ENCODE measurements around the gene PRDM13.

The PRDM13 gene

DNA sequence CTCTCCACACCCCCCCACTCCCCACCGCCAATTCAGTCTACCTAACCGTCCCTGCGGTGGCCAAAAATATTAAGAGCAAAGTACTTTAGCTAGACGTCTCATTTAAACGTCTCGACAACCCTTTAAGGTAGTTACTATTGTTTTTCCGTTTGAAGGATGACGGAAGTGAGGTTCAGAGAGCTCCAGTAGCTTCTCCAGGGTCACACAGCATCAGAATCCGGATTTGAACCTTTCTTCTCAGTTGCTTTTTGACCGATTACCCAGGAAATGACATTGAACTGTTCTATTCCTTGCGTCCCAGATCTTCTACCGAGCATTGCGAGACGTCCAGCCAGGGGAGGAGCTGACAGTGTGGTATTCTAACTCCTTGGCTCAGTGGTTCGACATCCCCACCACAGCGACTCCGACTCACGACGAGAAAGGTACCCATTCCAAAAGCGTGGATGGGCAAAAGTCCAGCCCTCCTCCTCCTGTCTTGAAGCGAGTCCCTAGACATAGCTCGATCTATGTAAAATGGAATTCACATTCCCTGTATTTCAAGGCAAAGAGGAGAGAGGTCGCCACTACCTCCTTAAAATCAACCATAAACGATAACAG is 2.4 kb downstream of the PRDM13 start:
- in situ Hi-C loops (cut with MboI; ENCODE audit: low pct_unique_long_range_greater_than_20kb, low sequenced_read_pairs, unreplicated experiment), result loop anchor here (5.0 to 25.0 kb wide), 2 partner anchors 772 to 848 kb away; partner anchors contain the start of gene POU3F2
- DNase-seq (ENCODE audit: low spot score), result no peak
- TF ChIP-seq, protein P1, sequence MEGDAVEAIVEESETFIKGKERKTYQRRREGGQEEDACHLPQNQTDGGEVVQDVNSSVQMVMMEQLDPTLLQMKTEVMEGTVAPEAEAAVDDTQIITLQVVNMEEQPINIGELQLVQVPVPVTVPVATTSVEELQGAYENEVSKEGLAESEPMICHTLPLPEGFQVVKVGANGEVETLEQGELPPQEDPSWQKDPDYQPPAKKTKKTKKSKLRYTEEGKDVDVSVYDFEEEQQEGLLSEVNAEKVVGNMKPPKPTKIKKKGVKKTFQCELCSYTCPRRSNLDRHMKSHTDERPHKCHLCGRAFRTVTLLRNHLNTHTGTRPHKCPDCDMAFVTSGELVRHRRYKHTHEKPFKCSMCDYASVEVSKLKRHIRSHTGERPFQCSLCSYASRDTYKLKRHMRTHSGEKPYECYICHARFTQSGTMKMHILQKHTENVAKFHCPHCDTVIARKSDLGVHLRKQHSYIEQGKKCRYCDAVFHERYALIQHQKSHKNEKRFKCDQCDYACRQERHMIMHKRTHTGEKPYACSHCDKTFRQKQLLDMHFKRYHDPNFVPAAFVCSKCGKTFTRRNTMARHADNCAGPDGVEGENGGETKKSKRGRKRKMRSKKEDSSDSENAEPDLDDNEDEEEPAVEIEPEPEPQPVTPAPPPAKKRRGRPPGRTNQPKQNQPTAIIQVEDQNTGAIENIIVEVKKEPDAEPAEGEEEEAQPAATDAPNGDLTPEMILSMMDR (IDR thresholded peaks at IDR 0.05; ENCODE audit: extremely low read depth, insufficient read depth, missing control alignments), result no peak

DNA sequence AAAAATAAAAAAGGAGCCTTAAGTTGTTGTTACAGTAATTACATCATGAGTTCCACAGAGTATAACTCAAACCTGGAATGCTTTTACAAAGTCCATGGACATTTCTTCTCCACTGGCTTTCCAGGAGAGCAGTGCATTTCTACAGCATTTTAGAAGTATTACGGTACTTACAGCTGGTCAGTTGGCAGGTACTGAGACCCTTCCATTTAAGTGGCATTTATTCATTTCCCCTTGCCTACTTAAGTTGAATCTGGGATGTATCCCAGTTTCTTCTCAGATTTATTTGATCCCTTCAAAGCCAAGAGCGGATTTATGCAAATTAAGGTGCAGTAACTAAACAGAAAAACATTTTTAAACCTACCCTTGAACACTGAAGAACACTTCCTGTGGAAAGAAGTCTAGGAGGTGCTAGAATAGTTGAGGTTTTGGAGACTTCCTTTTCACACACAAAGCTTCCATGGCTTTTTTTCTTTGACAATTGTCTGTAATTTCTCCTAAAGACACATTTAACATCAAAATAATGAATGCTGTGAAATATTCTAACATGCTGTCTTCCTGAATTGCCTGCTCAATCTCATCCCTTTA is 3.4 kb downstream of the PRDM13 start:
- TF ChIP-seq, protein P1 (IDR thresholded peaks at IDR 0.05; ENCODE audit: extremely low read depth, insufficient read depth, missing control alignments), result no peak
- in situ Hi-C loops (cut with MboI; ENCODE audit: low pct_unique_long_range_greater_than_20kb, low sequenced_read_pairs, unreplicated experiment), result loop anchor here (5.0 to 25.0 kb wide), 2 partner anchors 773 to 847 kb away; partner anchors contain the start of gene POU3F2
- DNase-seq (ENCODE audit: low spot score), result no peak

DNA sequence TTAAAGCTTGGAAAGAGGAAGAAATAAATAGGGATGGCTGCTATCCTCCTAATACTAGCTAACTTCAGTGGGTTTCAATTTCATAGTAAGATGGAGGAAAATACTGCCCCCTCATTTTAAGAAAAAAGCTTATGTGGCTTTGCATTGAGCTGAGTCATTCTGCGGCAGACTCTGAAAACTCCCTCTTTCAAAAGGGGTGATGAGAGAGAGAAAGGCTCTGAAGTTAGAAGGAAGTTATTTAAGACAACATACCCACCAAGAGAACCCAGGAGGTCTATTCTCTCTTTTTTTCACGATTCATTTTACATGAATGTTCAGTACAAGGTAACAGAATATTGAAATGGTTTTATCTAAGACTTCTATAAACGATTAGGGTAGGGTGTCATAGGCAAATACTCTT is 4.5 kb downstream of the PRDM13 start:
- TF ChIP-seq, protein P1 (IDR thresholded peaks at IDR 0.05; ENCODE audit: extremely low read depth, insufficient read depth, missing control alignments), result no peak
- DNase-seq (ENCODE audit: low spot score), result peak; percentile 79
- in situ Hi-C loops (cut with MboI; ENCODE audit: low pct_unique_long_range_greater_than_20kb, low sequenced_read_pairs, unreplicated experiment), result loop anchor here (25.0 kb wide), 1 partner anchor 774 kb away; the partner anchor contains the start of gene POU3F2

DNA sequence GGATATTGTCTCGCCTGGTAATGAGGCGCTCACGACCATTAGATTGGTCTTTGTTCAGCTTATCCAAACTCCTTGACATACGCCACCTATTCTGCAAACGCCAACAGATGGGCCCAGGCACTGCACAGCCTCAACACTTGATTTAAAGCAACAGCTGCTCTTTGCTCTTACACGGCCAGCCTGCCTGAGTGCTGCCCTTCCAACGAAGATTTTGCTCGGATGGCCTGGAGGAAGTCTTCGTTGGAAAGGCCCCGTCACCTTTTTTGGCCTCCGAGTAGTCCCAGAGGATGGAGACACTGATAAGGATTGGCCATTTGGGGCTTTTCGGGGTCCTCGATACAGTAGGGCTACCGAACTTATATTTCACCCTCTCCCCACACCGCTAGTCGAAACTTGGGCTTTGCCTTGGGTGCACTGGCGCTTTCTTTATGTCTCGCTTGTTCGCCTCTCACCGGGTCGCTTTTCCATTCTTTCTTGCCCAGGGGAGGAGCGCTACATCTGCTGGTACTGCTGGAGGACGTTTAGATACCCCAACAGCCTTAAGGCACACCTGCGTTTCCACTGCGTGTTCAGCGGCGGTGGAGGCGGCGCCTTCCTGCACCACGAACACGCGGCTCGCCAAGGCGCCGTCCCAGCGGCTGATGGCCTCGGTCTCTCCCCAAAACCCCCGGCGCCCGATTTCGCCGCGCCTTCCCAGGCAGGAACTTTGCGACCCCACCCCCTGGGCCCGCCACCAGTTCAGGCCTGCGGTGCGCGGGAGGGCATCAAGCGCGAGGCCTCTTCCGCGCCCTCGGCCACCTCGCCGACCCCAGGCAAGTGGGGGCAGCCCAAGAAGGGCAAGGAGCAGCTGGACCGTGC is 6.1 kb downstream of the PRDM13 start:
- in situ Hi-C loops (cut with MboI; ENCODE audit: low pct_unique_long_range_greater_than_20kb, low sequenced_read_pairs, unreplicated experiment), result loop anchor here (25.0 kb wide), 1 partner anchor 775 kb away; the partner anchor contains the start of gene POU3F2
- no peak for DNase-seq (ENCODE audit: low spot score)
- TF ChIP-seq, protein P1 (IDR thresholded peaks at IDR 0.05; ENCODE audit: extremely low read depth, insufficient read depth, missing control alignments), result no peak

DNA sequence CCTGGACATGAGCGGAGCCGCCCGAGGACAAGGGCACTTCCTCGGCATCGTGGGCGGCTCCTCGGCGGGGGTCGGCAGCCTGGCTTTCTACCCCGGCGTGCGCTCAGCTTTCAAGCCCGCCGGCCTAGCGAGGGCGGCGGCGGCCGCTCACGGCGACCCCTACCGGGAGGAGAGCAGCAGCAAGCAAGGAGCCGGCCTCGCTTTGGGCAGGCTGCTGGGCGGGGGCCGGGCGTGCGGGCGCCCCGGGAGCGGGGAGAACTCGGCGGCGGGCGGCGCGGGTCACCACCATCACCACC is 6.7 kb downstream of the PRDM13 start:
- TF ChIP-seq, protein P1 (IDR thresholded peaks at IDR 0.05; ENCODE audit: extremely low read depth, insufficient read depth, missing control alignments), result peak; percentile 71
- DNase-seq (ENCODE audit: low spot score), result peak; percentile 81
- in situ Hi-C loops (cut with MboI; ENCODE audit: low pct_unique_long_range_greater_than_20kb, low sequenced_read_pairs, unreplicated experiment), result loop anchor here (25.0 kb wide), 1 partner anchor 776 kb away; the partner anchor contains the start of gene POU3F2

DNA sequence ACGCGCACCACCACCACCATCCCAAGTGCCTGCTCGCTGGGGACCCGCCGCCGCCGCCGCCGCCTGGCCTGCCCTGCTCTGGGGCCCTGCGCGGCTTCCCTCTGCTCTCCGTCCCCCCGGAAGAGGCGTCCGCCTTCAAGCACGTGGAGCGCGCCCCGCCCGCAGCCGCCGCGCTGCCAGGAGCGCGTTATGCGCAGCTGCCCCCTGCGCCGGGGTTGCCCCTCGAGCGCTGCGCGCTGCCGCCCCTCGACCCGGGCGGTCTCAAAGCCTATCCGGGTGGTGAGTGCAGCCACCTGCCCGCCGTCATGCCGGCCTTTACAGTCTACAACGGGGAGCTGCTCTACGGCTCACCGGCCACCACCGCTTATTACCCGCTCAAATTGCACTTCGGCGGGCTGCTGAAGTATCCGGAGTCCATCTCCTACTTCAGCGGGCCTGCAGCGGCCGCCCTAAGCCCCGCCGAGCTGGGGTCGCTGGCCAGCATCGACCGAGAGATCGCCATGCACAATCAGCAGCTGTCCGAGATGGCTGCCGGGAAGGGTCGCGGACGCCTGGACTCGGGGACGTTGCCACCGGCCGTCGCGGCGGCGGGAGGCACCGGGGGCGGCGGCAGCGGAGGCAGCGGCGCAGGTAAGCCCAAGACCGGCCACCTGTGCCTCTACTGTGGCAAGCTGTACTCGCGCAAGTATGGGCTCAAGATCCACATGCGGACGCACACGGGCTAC is 7.2 kb downstream of the PRDM13 start:
- DNase-seq (ENCODE audit: low spot score), result peak; percentile 73
- in situ Hi-C loops (cut with MboI; ENCODE audit: low pct_unique_long_range_greater_than_20kb, low sequenced_read_pairs, unreplicated experiment), result loop anchor here (25.0 kb wide), 1 partner anchor 777 kb away; the partner anchor contains the start of gene POU3F2
- TF ChIP-seq, protein P1 (IDR thresholded peaks at IDR 0.05; ENCODE audit: extremely low read depth, insufficient read depth, missing control alignments), result no peak
